Activated T-cell treated with anti-CD3 and anti-CD28 coated beads, Interleukin-2, amount 50 U/mL, for 4 hours (primary cell): ENCODE measurements around the gene CD300A. TPM values are rescaled to one million over a fixed set of nuclear protein-coding genes. Genes with fewer than 3 reads are reported as not detected.

Source experiments
- ATAC-seq, 2 donors: fragments of 200-7000 bp; cut with Tn5 transposase; one replicate each; pipeline ENCODE4 v1.10.0; 2021
- DNase-seq: peaks from one replicate; pipeline ENCODE4 v3.0.0-alpha.2; 2020
- H3K27me3 Mint-ChIP-seq: one replicate; pipeline ENCODE4 v1.8.0; 2021; ENCODE audit warnings: low read depth, mixed read lengths
- H3K36me3 Mint-ChIP-seq: one replicate; pipeline ENCODE4 v1.8.0; 2022; ENCODE audit warnings: mixed read lengths; ENCODE audit not compliant: insufficient read depth
- H3K4me1 Mint-ChIP-seq: one replicate; pipeline ENCODE4 v1.8.0; 2021; ENCODE audit warnings: low read depth, mixed read lengths
- H3K4me3 Mint-ChIP-seq: one replicate; pipeline ENCODE4 v1.8.0; 2021; ENCODE audit warnings: mild to moderate bottlenecking, moderate library complexity, mixed read lengths
- H3K9me3 Mint-ChIP-seq: one replicate; pipeline ENCODE4 v1.8.0; 2021; ENCODE audit warnings: mixed read lengths
- total RNA-seq, 3 donors: library from RNA; stranded (reverse); gene quantifications; one replicate each; pipeline ENCODE4 v1.2.1, GENCODE V29; 2021

Gene CD300A
- total RNA-seq = 1 to 10 TPM; 1.3 to 2.6 (median 2.1) TPM

- DNase-seq = no peak
- H3K4me3 Mint-ChIP-seq = no peak within 1 kb of the TSS
- ATAC-seq = peak; percentile 15 to 16
- no peaks in the 10 kb centered on the region for H3K27me3 Mint-ChIP-seq
- peaks cover 7% of the 10 kb centered on the region for H3K36me3 Mint-ChIP-seq
- H3K4me1 Mint-ChIP-seq = peaks cover 47% of the 10 kb centered on the region
- H3K9me3 Mint-ChIP-seq = no peaks in the 10 kb centered on the region
Observed at GRCh38 chr17:74466111-74466827, at the start of gene CD300A. Gene CD300A, plus strand, starts transcription at chr17:74466634. Its CDS starts 70 bp downstream, at chr17:74466704.

- no peaks in the 10 kb centered on the region for H3K36me3 Mint-ChIP-seq
- peak; percentile 67 to 78 for ATAC-seq
- no peaks in the 10 kb centered on the region for H3K4me1 Mint-ChIP-seq
- H3K27me3 Mint-ChIP-seq = peaks cover 12% of the 10 kb centered on the region
- no peaks in the 10 kb centered on the region for H3K9me3 Mint-ChIP-seq
- no peak for DNase-seq
- no peak overlapping the region for H3K4me3 Mint-ChIP-seq
Observed at GRCh38 chr17:74417178-74418045, 49.0 kb upstream of the CD300A start.

- no peaks in the 10 kb centered on the region for H3K36me3 Mint-ChIP-seq
- peaks cover 17% of the 10 kb centered on the region for H3K27me3 Mint-ChIP-seq
- no peak for ATAC-seq
- H3K4me3 Mint-ChIP-seq = no peak overlapping the region
- no peaks in the 10 kb centered on the region for H3K4me1 Mint-ChIP-seq
- no peaks in the 10 kb centered on the region for H3K9me3 Mint-ChIP-seq
- no peak for DNase-seq
Observed at GRCh38 chr17:74419928-74420411, 46.5 kb upstream of the CD300A start.

GRCh38 chr17:74424117-74424516 is 42.3 kb upstream of the CD300A start:
- no peak for DNase-seq
- no peak overlapping the region for H3K4me3 Mint-ChIP-seq
- H3K36me3 Mint-ChIP-seq = no peaks in the 10 kb centered on the region
- peaks cover 31% of the 10 kb centered on the region for H3K27me3 Mint-ChIP-seq
- ATAC-seq = no peak
- no peaks in the 10 kb centered on the region for H3K9me3 Mint-ChIP-seq
- H3K4me1 Mint-ChIP-seq = no peaks in the 10 kb centered on the region

GRCh38 chr17:74424657-74425056 is 41.8 kb upstream of the CD300A start:
- Mint-ChIP-seq H3K9me3 (no peaks in the 10 kb centered on the region), H3K36me3 (no peaks in the 10 kb centered on the region), H3K27me3 (peaks cover 34% of the 10 kb centered on the region), H3K4me3 (no peak overlapping the region), H3K4me1 (no peaks in the 10 kb centered on the region)
- DNase-seq (no peak), ATAC-seq (no peak)

- DNase-seq (no peak), ATAC-seq (no peak)
- peaks cover 51% of the 10 kb centered on the region for H3K27me3 Mint-ChIP-seq
- no peak overlapping the region for H3K4me3 Mint-ChIP-seq
- H3K36me3 Mint-ChIP-seq = no peaks in the 10 kb centered on the region
- peaks cover 12% of the 10 kb centered on the region for H3K4me1 Mint-ChIP-seq
- no peaks in the 10 kb centered on the region for H3K9me3 Mint-ChIP-seq
Observed at GRCh38 chr17:74426551-74427047, 39.8 kb upstream of the CD300A start.

- ATAC-seq = no peak
- H3K4me1 Mint-ChIP-seq = peaks cover 16% of the 10 kb centered on the region
- H3K27me3 Mint-ChIP-seq = peaks cover 55% of the 10 kb centered on the region
Observed at GRCh38 chr17:74427048-74427762, 39.2 kb upstream of the CD300A start.

GRCh38 chr17:74427763-74428153 is 38.7 kb upstream of the CD300A start:
- Mint-ChIP-seq H3K27me3 (peaks cover 52% of the 10 kb centered on the region), H3K4me1 (peaks cover 16% of the 10 kb centered on the region), H3K4me3 (no peak overlapping the region), H3K9me3 (no peaks in the 10 kb centered on the region), H3K36me3 (no peaks in the 10 kb centered on the region)
- DNase-seq (no peak), ATAC-seq (no peak)

More at GRCh38 chr17:74427048-74427762, 39.2 kb upstream of the CD300A start:
- H3K4me3 Mint-ChIP-seq = no peak overlapping the region
- no peak for DNase-seq
- H3K36me3 Mint-ChIP-seq = no peaks in the 10 kb centered on the region
- no peaks in the 10 kb centered on the region for H3K9me3 Mint-ChIP-seq

GRCh38 chr17:74429604-74430384 is 36.6 kb upstream of the CD300A start:
- ATAC-seq = no peak
- Mint-ChIP-seq H3K4me1 (peaks cover 16% of the 10 kb centered on the region), H3K4me3 (no peak overlapping the region), H3K9me3 (no peaks in the 10 kb centered on the region), H3K27me3 (peaks cover 62% of the 10 kb centered on the region), H3K36me3 (no peaks in the 10 kb centered on the region)
- DNase-seq = no peak

- H3K36me3 Mint-ChIP-seq = no peaks in the 10 kb centered on the region
Observed at GRCh38 chr17:74430385-74430705, 36.1 kb upstream of the CD300A start.

GRCh38 chr17:74430706-74431567 is 35.5 kb upstream of the CD300A start:
- Mint-ChIP-seq H3K9me3 (no peaks in the 10 kb centered on the region), H3K36me3 (no peaks in the 10 kb centered on the region), H3K27me3 (peaks cover 58% of the 10 kb centered on the region), H3K4me3 (peak overlapping the region; percentile 29), H3K4me1 (peaks cover 16% of the 10 kb centered on the region)
- no peak for DNase-seq
- ATAC-seq = peak; percentile 47 to 50

More at GRCh38 chr17:74430385-74430705, 36.1 kb upstream of the CD300A start:
- H3K4me3 Mint-ChIP-seq = peak overlapping the region; percentile 21
- H3K4me1 Mint-ChIP-seq = peaks cover 16% of the 10 kb centered on the region
- peak; percentile 5 to 22 for ATAC-seq
- H3K9me3 Mint-ChIP-seq = no peaks in the 10 kb centered on the region
- DNase-seq = no peak
- peaks cover 60% of the 10 kb centered on the region for H3K27me3 Mint-ChIP-seq

- DNase-seq (peak; percentile 47), ATAC-seq (peak; percentile 67 to 76)
- Mint-ChIP-seq H3K36me3 (peaks cover 1% of the 10 kb centered on the region), H3K4me3 (peak within 1 kb of the TSS; percentile 67), H3K9me3 (no peaks in the 10 kb centered on the region), H3K4me1 (peaks cover 16% of the 10 kb centered on the region), H3K27me3 (peaks cover 54% of the 10 kb centered on the region)
Observed at GRCh38 chr17:74431568-74432423, 34.6 kb upstream of the CD300A start, which contains the start of gene GPRC5C. Gene GPRC5C, plus strand, starts transcription at chr17:74432088. Its CDS starts 7,689 bp downstream, at chr17:74439777.
